HCT116 (cell line): ENCODE measurements around the gene OSTF1.

Experiments
- ELF1 ChIP-seq: IDR thresholded peaks from 2 replicates; pipeline ENCODE4 v1.6.1; 2012; ENCODE audit warnings: low read depth, borderline replicate concordance
- EZH2 ChIP-seq: fragments of 200-600 bp; sonication (generic); IDR thresholded peaks from 2 replicates; pipeline ENCODE4 v1.6.1; 2017; ENCODE audit warnings: antibody characterized with exemption, mixed run types
- POLR2A ChIP-seq: IDR thresholded peaks from 2 replicates; pipeline ENCODE4 v1.7.0; 2011; ENCODE audit warnings: borderline replicate concordance; ENCODE audit not compliant: insufficient read depth, insufficient read length; ENCODE audit errors: extremely low read depth
- RAD21 ChIP-seq: IDR thresholded peaks from 2 replicates; pipeline ENCODE4 v1.6.1; 2012; ENCODE audit warnings: low read depth, mild to moderate bottlenecking
- TF ChIP-seq, protein P1 (sequence below), 3 experiments: fragments of 200-600 bp in 1 of 3; sonication (generic) in 1 of 3; IDR thresholded peaks in 2 of 3; conservative IDR thresholded peaks in 1 of 3; 2 replicates each; pipeline ENCODE4 v1.5.1; 2012 to 2017; ENCODE audit warnings: low read depth in 2 of 3, low read length in 2 of 3, antibody characterized with exemption in 1 of 3, borderline replicate concordance in 1 of 3, control low read depth in 1 of 3, mild to moderate bottlenecking in 1 of 3, mixed read lengths in 1 of 3, mixed run types in 1 of 3, moderate library complexity in 1 of 3; ENCODE audit not compliant: insufficient read depth in 1 of 3
- TF ChIP-seq, protein P2 (sequence below): IDR thresholded peaks from 2 replicates; pipeline ENCODE4 v1.6.1; 2012; ENCODE audit warnings: low read depth

DNA sequence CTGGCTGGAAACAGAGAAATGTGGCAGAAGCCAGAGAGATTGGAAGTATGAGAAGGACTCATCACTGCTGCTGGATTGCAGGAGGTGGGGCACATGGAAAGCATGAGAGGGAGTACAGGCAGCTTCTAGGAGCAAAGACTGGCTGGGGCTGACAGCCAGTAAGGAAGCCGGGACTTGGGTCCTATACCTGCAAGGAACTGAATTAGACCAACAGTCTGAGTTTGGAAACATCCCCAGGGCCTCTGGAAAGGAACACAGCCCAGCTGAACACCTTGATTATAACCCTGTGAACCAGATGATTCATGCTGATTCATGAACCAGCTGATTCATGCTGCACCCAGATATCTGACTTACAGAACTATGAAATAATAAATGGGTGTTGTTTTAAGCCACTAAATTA is 93.4 kb downstream of the OSTF1 start:
- TF ChIP-seq, protein P1, sequence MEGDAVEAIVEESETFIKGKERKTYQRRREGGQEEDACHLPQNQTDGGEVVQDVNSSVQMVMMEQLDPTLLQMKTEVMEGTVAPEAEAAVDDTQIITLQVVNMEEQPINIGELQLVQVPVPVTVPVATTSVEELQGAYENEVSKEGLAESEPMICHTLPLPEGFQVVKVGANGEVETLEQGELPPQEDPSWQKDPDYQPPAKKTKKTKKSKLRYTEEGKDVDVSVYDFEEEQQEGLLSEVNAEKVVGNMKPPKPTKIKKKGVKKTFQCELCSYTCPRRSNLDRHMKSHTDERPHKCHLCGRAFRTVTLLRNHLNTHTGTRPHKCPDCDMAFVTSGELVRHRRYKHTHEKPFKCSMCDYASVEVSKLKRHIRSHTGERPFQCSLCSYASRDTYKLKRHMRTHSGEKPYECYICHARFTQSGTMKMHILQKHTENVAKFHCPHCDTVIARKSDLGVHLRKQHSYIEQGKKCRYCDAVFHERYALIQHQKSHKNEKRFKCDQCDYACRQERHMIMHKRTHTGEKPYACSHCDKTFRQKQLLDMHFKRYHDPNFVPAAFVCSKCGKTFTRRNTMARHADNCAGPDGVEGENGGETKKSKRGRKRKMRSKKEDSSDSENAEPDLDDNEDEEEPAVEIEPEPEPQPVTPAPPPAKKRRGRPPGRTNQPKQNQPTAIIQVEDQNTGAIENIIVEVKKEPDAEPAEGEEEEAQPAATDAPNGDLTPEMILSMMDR (IDR thresholded peaks at IDR 0.05 in 2 of 3, conservative IDR thresholded peaks at IDR 0.05 in 1 of 3; ENCODE audit: borderline replicate concordance in 1 of 3, insufficient read depth in 1 of 3, low read depth in 2 of 3, low read length in 2 of 3): no peak
- TF ChIP-seq POLR2A (no peak), RAD21 (no peak; the same call in 1 of the 2 replicates), EZH2 (no peak), ELF1 (no peak)
- TF ChIP-seq, protein P2, sequence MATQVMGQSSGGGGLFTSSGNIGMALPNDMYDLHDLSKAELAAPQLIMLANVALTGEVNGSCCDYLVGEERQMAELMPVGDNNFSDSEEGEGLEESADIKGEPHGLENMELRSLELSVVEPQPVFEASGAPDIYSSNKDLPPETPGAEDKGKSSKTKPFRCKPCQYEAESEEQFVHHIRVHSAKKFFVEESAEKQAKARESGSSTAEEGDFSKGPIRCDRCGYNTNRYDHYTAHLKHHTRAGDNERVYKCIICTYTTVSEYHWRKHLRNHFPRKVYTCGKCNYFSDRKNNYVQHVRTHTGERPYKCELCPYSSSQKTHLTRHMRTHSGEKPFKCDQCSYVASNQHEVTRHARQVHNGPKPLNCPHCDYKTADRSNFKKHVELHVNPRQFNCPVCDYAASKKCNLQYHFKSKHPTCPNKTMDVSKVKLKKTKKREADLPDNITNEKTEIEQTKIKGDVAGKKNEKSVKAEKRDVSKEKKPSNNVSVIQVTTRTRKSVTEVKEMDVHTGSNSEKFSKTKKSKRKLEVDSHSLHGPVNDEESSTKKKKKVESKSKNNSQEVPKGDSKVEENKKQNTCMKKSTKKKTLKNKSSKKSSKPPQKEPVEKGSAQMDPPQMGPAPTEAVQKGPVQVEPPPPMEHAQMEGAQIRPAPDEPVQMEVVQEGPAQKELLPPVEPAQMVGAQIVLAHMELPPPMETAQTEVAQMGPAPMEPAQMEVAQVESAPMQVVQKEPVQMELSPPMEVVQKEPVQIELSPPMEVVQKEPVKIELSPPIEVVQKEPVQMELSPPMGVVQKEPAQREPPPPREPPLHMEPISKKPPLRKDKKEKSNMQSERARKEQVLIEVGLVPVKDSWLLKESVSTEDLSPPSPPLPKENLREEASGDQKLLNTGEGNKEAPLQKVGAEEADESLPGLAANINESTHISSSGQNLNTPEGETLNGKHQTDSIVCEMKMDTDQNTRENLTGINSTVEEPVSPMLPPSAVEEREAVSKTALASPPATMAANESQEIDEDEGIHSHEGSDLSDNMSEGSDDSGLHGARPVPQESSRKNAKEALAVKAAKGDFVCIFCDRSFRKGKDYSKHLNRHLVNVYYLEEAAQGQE: no peak
